GM12801 (cell line): Measurements from ENCODE around the gene POLL.

Experiments
- TF ChIP-seq, protein P1 (sequence below): IDR thresholded peaks from one replicate; pipeline ENCODE4 v1.5.1; 2011; ENCODE audit warnings: control low read depth; ENCODE audit not compliant: insufficient read length; ENCODE audit errors: extremely low read depth

POLL gene

DNA sequence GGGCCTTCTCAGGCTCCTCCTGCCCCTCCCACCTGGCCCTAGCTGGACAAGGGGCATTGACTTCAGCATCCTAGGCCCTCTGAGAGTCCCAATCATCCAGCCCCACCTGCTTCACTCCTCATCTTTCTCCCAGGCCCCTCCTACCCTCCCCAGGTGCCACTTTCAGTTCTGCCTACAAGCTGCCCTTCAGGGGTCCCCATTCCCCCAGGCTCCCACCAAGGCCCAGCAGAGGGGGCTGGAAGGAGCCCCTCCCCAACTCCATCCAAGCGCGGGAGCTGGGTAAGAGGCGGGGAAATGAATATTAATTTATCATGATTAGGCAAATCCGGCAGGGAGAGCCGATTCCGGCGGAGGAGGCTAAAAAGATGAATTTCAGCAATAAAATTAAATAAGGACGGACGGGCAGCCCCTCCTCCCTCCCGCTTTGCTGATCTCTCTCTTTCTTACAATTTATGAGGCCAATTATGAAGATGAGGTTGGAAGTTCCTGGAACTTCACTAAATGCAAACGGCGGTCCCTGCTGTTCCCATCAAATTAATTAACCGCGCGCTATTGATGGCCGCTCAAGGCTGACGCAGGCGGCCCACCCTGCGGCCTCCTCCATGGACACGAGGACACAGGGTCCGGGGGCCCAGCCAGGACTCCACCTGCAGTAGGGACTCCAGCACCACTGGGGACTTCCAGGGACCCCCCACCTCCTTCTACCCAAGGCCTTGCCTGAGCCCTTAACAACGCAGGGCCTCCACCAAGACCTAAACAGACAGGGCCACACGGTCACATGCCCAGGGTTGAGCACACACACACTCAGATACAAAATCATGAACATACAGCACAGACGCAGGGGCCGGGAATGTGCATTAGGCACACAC, 13.9 kb downstream of the POLL start:
- TF ChIP-seq, protein P1, sequence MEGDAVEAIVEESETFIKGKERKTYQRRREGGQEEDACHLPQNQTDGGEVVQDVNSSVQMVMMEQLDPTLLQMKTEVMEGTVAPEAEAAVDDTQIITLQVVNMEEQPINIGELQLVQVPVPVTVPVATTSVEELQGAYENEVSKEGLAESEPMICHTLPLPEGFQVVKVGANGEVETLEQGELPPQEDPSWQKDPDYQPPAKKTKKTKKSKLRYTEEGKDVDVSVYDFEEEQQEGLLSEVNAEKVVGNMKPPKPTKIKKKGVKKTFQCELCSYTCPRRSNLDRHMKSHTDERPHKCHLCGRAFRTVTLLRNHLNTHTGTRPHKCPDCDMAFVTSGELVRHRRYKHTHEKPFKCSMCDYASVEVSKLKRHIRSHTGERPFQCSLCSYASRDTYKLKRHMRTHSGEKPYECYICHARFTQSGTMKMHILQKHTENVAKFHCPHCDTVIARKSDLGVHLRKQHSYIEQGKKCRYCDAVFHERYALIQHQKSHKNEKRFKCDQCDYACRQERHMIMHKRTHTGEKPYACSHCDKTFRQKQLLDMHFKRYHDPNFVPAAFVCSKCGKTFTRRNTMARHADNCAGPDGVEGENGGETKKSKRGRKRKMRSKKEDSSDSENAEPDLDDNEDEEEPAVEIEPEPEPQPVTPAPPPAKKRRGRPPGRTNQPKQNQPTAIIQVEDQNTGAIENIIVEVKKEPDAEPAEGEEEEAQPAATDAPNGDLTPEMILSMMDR = no peak

DNA sequence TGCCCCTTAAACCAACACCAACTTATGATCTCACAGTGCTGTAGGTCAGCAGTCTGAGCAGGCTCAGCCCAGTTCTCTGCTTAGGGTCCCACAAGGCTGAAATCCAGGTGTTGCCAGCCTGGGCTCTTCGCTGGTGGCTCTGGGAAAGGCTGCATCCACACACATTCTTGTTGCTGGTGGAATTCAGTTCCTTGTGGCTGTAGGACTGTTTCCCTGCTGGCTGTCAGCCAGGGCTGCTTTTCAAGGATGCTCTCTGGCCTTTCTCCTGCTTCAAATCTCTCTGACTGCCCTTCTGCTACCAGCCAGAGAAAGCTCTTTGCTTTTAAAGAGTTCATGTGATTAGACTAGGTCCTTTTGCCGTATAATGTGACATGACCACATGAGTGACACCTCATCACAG, 15.3 kb downstream of the POLL start:
- TF ChIP-seq, protein P1 = no peak

DNA sequence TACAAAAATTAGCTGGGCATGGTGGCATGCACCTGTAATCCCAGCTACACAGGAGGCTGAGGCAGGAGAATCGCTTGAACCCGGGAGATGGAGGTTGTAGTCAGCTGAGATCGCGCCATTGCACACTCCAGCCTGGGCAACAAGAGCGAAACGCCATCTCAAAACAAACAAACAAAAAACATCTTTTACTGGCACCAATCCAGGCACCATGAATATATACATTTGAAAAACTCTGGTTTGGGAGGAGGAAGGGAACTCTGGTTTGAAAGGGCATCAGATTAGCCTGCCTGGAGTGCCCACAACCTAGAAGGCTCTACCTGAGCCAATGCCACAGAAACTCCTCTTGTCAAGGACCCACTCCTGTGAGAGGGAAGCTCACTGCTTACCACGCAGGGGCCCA, 15.9 kb downstream of the POLL start:
- TF ChIP-seq, protein P1 = no peak

DNA sequence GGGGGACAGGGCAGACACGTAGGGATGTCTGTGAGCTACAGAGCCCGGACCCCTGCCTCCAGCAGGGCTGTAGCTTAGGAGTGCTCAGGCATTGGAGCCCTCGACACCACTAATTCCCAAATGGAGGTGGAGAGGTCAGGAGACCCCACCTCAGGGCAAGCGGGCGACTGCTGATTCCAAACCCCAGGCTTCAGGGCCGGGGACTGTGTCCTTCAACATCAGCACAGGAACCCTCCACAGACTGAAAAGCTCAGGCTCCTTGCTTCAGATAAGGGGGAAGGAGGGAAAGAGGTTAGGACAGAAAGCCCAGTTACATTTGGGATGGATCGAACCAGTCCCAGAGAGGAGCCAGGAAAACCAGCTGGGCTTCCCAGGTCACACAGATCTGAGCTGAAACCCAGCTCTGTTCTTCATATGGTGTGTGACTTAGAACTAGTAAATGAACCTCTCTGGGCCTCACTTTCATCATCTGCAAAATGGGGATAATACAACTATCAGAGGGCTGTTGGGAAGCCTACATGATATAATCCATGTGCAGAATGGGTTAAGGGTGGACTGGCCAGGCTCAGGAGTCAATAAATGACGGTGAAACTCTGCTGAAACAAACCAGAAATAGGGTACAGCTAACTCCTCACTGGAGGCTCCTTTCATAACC, 16.7 kb downstream of the POLL start:
- TF ChIP-seq, protein P1 = no peak

DNA sequence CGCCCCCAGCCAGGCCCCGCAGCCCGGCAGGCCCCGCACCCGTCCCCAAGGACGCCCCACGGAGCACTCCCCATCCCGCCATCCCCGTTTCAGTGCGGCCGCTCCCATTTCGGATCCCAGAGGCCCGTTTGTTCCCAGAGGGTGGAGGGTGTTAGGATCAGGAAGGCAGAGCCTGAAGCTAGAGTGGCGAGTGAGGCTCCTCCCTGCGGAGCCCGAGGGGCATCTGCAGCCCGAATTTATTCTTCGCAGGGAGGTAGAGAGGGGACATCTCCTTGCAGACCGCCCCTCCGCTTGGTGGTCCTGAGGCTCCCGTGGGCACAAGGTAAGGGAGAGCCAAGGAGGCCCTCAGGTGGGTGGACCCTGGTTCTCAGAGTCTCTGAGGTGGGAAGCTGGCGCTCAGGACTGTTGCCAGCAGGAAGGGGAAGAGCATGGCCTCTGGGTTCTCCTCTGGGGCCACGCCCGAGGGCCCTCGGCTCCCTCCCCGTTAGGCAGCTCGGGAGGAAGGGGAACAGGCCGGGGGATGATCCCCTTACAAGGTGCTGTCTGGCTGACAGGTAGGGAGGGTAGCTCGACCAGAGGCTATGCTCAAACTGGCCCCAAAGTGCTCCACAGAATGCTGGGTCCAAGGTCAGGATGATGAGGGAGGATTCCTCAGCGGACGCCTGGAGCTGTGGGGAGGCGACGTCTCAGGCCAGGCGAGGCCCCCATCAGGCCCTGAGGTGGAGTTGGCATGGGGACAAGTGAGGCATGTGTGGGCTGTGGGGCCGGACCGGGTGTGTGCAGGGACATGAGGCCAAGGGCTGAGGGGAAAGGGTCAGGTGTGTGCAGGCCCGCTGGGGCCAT, 17.4 kb downstream of the POLL start:
- TF ChIP-seq, protein P1 = no peak

DNA sequence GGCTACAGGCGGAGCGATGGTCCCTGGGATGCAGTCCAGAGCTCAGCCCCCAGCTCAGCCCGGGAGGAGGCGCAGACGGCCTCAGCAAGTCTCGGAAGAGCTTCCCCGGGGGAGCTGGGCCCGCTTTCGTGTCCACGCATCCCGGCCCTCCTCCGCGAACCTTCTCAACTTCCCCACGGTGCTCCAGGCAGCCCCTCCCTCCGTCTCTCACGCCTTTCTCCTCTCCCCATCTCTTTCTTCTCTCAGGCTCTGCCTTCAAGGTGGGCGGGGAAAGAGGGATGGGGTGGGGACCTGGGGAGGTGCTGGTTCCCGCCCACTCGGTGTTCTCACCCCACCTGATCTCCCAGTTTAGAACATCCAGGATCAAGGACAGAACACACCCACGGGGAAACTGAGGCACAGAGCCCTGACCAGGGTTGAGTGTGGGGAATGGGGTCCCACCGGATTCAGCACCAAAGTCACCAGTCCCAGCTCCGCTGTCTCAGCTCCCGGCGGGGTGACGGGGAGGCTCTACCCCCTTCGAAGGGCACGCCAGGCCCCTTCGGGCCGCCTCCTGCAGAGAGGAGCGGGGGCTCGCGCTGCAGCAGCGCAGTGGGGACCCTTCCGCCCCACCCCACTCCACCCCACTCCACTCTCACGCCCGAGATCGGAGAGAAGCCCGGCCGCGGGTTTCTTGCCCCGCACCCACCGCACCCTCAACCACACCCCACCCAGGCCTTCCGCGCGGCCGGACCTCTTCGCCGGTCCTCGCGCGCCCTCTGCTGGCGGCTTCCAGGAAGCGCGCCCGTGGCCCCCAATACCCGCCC, 18.2 kb downstream of the POLL start:
- TF ChIP-seq, protein P1 = no peak
